HG03064 (cell line): ENCODE measurements around the gene PGLYRP4.

Experiments used
- ATAC-seq: cut with Tn5 transposase; IDR thresholded peaks from one replicate; pipeline ENCODE4 v1.9.1; 2021; ENCODE audit warnings: low read depth; ENCODE audit not compliant: unreplicated experiment

The PGLYRP4 gene, protein sequence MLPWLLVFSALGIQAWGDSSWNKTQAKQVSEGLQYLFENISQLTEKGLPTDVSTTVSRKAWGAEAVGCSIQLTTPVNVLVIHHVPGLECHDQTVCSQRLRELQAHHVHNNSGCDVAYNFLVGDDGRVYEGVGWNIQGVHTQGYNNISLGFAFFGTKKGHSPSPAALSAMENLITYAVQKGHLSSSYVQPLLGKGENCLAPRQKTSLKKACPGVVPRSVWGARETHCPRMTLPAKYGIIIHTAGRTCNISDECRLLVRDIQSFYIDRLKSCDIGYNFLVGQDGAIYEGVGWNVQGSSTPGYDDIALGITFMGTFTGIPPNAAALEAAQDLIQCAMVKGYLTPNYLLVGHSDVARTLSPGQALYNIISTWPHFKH

DNA sequence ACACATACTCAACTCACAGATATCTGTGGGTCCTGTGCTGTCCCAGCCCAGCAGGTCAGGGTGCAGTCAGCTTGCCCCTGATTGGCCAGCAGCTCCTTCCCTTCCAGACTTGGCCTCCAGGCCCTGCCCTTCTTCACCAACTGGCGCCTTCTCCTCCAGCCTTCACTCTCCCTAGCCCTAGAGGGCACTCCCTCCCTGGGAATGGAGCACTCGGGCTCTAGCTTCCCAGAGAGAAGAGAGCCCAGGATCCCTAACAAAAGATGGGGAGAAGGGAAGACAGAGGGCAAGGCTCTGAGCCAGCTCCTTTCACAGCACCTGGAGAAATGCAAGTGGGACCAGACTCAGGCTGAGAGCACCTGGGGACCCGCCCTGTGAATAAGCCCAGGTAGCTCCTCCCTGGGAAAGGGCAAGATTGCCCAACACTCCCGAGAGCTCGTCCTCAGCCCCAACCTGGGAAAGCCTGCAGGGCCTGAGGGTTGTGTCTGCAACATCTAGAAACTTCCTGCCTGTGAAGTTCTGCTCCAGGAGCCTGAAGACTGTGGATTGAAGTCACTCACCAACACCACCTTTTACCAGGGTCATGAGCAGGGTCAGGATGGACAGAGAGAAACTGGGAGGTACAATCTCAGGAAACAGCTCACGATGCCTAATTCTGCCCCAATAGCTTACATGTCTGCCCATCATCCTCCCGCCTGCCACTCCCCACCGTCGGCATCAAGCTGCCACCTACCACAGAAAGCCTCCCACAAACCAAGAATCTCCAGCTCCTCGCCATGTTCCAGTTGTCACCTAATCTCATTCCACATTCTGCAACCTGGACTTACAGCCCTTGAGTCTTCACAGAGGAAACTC is at the start of gene PGLYRP4:
TSS of gene PGLYRP4 (minus strand) at position 331 of the 852 bp plus-strand sequence. CDS start 909 bp downstream, outside the sequence.
- no peak for ATAC-seq

DNA sequence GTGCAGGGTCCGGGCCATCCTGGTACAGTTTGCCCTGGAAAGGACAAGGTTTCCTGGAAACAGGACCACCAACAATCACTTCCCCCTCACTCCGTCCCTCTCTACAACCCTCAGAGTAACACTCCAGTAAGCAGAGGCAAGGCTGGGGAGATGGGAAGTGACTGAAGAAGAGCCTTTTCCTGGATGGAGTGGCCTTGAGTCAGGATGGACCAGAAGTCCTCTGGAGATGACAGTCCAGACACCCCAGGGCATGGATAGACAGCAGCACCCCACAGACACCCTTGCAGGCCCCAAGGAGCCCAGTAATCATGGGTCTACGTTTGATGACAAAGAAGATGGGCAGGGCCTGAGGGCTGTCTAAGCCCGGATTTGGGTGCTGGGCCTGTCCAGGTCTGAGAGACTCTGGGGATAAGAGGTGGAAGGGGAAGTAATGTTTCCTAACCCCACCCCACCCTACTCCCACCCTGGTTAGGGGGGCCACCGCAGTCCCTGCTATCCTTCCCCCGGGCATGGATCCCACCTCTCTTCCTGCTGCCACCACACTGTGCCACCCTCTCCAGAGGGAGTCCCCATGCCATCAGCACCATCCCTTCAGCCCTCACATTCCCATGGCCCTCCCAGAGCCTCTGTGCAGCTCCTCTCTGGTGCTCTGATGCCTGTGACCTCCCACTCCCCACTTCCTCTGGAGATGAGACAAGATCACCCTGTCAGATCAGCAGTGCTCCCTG is 49.4 kb upstream of the PGLYRP4 start:
- ATAC-seq: no peak

DNA sequence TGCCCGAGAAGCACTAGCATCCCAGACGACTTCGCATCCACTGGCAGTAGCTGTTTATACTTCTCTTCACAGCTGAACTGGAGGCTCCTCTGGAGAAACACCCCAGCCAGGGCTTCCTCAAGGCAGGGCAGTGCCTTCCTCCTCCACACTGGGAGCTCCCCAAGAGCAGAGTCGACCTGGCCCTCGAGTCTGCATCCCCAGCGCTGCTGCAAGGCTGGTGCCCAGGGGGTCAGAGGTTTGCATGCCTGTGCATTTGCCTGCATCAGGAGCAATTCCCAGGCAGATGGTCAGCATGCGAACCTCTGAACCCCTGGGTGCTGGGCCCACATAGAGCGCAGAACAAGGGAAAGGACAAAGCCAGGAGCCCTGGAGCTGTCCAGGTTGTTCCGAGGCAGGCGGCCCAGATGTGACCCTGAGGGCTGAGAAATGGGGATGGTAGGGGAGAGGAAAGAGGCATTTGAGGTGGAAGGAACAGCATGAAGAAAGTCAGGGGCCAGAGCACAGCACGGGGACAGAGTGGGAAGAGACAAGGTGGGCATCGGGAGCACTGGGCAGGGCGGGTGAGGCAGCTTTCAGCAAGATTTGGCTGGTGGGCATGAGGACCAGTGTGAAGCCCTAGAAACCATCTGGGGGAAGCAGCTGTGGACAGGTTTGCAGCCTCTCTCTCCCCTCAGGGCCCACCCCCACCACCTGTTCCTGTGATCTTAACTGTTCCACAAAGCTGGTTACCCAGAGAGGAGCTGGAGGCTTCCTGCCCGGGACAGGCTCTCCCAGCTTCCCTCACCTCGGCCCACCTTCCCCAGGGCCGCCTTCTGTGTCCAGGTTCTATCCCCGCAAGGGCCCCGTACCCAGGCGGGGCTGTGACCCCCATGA is 48.6 kb upstream of the PGLYRP4 start:
- no peak for ATAC-seq

DNA sequence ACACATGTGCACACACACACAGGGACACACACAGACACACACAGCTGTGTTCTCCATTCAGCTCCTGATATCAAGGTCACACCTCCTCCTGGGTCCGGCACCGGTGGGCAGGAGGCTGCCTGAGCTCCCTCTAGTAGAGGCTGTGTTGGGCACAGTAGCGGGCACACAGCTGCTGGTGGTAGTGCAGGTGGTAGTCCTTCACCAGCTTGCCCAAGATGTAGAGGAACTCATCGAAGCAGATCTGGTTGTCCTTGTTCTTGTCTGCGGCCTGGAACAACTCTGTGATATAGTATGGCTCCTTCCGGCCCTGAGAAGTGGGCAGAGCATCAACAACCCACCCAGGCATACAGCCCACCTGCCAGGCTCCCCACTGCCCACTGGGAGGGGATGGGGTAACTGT is 47.8 kb upstream of the PGLYRP4 start:
- ATAC-seq: no peak

DNA sequence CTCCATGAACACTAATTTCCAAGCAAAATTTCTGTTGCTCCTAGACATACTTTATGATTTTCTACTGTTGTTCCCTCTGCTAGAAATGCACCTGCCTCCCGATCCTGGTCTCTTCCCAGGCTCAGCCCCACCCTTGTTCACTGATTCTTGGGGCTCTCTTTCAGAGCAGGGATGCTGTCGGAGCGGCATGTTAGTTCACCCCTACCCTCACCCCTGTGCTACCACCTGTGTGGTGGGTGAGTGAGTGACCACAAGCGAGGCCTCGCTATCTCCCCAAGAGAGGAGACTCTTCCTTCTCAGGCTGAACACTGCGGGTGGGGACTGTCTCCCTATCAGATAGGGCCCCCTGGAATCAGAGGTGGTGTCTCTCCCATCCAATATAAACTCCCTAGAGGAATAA is 47.1 kb upstream of the PGLYRP4 start:
- no peak for ATAC-seq

DNA sequence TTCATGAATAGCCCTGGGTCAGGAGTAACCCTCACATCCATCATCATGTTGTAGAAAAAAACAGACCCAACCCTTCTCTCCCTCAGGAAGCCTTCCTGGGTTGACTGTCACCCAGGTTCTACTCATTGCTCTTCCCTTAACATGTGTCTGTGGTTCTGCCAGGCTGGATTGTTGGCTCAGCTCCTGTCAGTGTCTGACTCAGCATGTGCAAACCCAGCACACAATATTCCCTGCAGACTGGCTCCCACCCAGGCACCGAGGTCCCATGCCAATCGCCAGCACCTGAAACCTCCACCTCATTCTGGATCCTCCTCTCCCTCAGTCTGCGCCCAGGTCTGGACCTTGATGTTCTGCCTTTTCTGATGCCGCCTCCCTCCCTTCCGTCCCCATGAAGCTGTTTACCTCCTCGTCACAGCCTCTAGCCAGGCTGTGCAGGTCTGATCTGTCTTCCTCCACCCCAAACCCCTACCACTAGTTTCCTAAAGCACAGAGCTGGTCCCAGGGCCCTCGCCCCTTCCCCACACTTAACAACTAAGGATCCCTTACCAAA is 46.6 kb upstream of the PGLYRP4 start:
- ATAC-seq: no peak

DNA sequence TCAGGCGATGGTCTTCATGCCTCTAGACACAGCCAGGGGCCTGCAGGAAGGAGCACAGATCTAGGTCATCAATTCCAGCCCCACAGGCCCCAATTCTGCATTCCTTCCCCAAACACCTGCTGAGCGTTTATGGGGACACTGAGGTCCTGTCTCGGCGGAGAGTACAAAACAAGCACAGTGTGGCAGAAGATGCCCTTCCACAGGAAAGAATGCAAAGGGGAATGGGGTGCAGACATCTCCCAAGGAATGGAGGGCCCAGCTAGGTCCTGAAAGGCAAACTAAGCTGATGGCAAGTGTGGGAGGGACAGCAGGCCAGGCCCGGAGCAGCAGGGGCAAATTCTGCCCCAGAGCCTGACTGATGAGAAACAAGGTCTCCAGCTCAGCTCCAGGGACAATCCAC is 45.8 kb upstream of the PGLYRP4 start:
- ATAC-seq: no peak

DNA sequence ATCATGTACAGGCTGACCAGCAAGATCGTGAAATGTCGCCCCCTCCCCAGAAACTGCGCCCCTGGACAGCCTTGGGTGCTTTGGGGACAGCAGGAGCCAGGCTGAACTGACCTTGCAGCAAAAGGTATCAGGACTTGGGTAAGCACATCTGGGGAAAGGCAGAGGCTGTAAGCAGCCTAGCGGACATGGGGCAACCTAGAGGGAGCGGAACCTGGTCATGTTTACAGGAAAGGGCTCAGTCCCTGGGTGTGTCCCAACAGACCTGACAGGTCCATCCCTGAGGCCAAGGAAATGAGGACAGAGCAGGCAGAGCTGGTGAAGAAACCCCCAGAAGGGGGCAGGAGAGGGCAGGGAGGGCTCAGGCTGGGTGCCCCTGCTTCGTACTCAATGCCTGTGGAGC is 45.3 kb upstream of the PGLYRP4 start:
- ATAC-seq: no peak

DNA sequence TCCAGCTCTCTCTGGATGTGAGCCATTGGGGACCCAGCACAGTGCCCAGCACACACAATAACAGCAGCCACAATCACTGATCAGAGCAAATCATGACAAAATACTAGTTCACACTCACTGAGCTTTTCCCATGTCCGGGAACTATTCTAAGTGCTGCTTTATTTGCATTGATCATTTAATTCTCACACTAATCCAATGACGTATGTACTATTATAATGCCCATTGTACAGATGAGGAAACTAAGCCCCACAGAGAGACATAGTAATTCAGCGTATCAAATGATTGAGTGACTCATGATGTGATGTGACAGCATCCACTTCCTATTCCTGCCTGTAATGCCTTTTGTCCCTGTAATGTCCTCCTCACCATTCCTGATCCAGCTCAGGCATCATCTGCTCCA is 44.2 kb upstream of the PGLYRP4 start:
- no peak for ATAC-seq

DNA sequence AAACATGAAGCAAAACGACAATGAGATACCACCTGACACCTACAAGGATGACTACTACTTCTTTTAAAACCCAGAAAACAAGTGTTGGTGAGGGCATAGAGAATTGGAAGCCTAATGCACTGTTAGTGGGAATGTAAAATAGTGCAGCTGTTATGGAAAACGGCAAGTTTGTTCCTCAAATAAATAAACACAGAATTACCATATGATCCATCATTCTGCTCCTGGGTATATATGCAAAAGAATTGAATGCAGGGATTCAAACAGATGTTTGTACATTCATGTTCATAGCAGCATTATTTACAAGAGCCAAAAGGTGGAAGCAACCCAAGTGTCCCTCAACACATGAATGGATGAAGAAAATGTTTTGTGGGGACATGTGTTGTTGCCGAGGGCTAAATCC is 43.6 kb upstream of the PGLYRP4 start:
- no peak for ATAC-seq

DNA sequence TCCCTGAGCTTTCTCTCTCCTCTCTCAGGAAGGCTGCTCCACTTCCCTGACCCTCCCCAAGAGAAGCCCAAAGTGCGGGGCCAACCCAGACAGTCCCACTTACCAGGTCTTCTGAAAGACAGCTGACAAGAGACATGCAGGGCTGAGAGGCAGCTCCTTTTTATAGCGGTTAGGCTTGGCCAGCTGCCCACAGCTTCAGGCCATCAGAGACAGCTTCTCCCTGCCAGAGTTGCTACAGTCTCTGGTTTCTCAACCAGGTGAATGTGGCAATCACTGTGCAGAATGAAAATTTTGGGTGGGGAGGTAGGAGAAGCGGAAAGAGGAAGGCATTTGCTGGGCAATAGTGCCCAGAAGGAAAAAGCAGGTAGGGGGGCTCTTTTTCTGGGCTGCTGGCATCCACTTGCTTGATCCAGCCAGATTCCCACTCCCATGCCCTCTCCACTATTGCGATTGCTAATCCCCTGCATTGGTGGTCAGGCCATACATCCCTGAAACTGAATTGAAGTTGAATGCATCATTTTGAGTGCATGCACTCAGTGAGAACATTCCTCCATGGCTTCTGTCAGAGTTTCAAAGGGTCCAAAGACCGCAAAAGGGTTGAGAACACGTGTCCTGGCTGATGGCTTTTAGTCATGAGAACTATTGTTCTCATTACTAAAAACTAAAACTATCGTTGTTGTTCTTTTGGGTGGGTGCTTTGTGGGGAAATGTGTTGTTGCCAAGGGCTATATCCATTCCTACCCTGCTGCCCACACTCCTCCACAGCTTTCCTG is 42.5 kb upstream of the PGLYRP4 start, which contains the start of gene S100A8:
TSS of gene S100A8 (minus strand) at position 136 of the 773 bp plus-strand sequence. CDS start 538 bp downstream, outside the sequence.
- ATAC-seq: no peak

DNA sequence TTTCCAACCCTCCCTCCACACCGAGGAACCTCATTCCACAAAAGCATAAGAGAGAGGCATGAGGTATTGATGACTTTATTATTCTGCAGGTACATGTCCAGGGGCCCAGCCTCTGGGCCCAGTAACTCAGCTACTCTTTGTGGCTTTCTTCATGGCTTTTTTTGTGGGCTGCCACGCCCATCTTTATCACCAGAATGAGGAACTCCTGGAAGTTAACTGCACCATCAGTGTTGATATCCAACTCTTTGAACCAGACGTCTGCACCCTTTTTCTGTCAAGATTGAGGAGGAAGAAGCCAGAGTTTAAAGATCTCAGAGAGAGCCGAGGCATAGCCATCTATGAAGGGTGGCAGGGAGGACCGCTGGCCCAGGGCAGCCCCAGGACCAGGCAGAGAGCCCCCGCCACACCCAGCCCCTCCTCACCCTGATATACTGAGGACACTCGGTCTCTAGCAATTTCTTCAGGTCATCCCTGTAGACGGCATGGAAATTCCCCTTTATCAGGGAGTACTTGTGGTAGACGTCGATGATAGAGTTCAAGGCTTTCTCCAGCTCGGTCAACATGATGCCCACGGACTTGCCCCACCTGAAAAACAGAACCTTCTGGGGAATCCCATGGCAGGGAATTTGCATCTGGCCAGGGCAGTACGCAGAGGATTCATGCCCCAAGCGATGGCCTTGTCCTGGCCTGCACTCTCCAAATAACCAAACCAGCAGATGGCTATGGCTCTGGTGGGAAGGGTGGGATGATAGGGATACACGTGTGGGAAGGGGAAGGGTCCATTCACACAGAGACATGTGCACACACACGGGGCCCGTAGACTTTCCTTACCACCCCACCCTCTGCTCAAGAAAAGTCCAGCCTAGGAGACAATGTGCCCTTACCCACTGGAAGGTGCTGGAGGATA is 41.6 kb upstream of the PGLYRP4 start:
- no peak for ATAC-seq

DNA sequence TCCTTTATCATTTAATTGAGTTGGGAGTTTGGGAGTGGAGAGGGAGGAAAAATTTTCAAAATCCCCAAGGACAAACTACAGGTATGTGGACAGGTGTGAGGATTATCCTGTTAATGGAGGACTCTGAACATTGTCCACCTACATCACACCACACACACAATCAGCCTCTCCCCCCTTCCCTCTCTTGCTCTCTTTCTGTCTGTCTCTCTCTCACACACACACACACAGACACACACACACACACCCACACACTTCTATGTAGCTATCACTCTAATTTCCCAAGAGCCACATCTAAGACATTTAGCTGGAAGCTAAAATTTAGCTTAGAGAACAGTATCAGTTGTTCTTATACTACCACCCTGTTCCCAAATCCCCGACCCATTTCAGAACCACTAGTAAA is 40.8 kb upstream of the PGLYRP4 start:
- ATAC-seq: no peak

DNA sequence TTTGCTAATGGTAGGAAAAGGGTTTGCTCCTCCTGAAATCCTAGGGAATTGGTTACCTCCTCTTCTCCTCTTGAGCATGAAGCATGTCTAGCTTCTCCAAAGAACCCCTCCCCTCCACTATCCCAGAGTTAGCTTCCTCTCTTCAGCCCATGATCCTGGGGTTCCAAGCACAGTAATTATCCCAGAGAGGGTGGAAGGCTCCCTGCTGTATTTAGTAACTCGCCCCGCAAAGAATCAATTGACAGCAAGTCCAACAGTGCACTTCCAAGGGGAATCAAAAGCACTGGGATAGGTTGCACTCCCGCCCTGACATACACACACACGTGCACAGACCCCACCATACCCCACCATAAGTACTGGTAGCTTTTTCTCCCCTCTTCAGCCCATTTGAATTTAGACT is 39.1 kb upstream of the PGLYRP4 start:
- no peak for ATAC-seq

DNA sequence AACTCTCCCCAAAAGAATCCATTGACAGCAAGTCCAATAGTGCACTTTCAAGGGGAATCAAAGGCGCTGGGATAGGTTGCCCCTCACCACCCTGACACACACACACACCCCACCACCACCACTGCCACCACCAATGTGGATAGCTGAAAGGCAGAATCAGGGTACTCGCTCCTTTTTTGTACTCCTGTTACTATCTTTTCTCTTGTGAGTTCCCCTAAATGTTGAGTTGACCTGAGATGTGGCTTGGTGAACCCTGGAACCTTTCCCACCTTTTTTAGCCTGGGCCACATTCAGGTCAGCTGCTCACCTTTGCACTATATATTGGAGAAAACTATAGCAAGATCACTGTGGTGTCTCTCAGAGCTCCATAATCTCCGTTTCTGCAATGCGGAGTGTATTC is 38.4 kb upstream of the PGLYRP4 start:
- no peak for ATAC-seq

DNA sequence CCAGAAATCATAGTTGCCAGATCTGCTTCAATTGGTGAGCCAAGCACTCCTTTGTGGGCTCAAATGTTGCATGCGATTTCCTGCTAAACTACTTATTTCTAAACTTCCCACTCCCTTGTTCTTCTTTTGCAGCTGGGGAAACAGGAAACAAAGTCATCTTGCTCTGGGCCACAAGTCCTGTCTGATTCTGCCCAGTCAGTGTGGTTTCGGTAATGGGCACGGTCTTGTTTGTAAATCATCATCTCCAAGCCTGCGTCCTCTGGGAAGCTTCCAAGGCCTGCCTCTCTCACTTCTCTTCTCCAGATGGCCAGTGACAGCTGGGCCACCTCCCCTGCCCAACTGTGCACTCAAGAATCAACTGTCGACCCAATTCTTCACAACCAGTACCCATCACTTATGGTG is 37.9 kb upstream of the PGLYRP4 start:
- ATAC-seq: no peak

DNA sequence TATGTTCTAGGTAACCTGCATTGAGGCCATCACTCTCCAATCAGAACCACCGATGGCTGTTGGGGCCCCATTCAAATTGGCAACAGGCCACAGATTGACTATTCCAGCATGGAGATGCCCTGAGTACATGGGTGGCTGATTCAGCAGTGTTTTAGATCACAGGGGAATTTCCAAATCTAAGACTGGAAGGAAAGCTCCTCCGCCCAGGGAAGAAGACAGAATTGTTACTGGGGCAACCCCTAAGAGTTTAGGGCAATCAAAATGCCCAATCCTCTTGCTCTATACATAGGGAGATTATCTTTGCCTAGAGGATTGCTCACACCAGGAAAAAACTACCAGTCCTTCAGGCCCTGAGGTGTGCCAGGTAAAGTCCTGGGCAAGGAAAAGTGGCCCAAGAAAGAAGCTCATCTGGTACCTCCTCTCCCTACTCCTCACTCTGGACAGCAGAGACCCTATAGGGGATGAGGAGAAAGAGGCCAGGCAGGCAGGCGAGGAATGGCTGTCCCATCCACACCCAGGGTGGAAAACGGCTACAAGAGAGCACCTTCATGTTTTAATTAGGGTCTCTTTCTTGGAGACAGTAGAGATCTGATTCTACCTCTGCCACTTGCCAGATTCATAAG is 36.4 kb upstream of the PGLYRP4 start:
- no peak for ATAC-seq

DNA sequence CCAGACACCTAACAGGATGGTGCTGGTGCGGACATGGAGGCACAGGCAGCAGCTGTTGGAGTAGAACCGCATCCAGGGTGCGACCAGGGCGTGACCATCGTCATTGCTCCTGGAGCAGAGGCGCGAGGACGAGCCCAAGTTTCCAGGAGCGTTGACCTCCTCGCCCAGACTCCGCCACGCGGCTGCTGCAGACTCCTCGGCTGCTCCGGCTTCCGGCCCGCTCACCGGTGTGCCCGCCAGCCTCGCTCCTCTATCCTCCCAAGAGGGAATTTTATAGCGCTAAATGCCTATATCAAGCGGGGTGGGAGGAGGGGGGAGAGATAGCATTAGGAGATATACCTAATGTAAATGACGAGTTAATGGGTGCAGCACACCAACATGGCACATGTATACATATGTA is 32.1 kb upstream of the PGLYRP4 start:
- ATAC-seq: no peak
